ENCODE data around the gene LRRFIP1. TPM values are rescaled to one million over a fixed set of nuclear protein-coding genes. Genes with fewer than 3 reads are reported as not detected.

The LRRFIP1 gene
- total RNA-seq, 1 donor from 2014 or later, result 37.1 TPM

- peaks cover 7% of the 10 kb centered on the region for H3K9me3 Mint-ChIP-seq
- H3K4me1 Mint-ChIP-seq, result peaks cover 33% of the 10 kb centered on the region
- no peak for TF ChIP-seq CTCF (conservative IDR thresholded peaks at IDR 0.05)
- peaks cover 17% of the 10 kb centered on the region for H3K36me3 Mint-ChIP-seq (ENCODE audit: low read depth)
- peak overlapping the region; percentile 81 for H3K27ac Mint-ChIP-seq (ENCODE audit: unreplicated experiment)
- H3K27me3 Mint-ChIP-seq (ENCODE audit: low read depth), result peaks cover 10% of the 10 kb centered on the region
- H3K4me3 Mint-ChIP-seq, result peak overlapping the region; percentile 41
- no peak for DNase-seq (ENCODE audit: low read depth, low spot score)
Observed at GRCh38 chr2:237631007-237631785, 3.8 kb downstream of the LRRFIP1 start.

- Mint-ChIP-seq H3K4me1 (peaks cover 26% of the 10 kb centered on the region), H3K27me3 (ENCODE audit: low read depth) (peaks cover 4% of the 10 kb centered on the region), H3K27ac (ENCODE audit: unreplicated experiment) (peak overlapping the region; percentile 57), H3K4me3 (no peak overlapping the region), H3K9me3 (peaks cover 7% of the 10 kb centered on the region), H3K36me3 (ENCODE audit: low read depth) (peaks cover 23% of the 10 kb centered on the region)
- no peak for DNase-seq (ENCODE audit: low read depth, low spot score)
- no peak for TF ChIP-seq CTCF (conservative IDR thresholded peaks at IDR 0.05)
Observed at GRCh38 chr2:237631801-237632585, 4.6 kb downstream of the LRRFIP1 start.

- Mint-ChIP-seq H3K36me3 (ENCODE audit: low read depth) (peaks cover 25% of the 10 kb centered on the region), H3K27me3 (ENCODE audit: low read depth) (peaks cover 2% of the 10 kb centered on the region), H3K4me3 (no peak overlapping the region), H3K4me1 (peaks cover 24% of the 10 kb centered on the region), H3K9me3 (peaks cover 7% of the 10 kb centered on the region), H3K27ac (ENCODE audit: unreplicated experiment) (no peak overlapping the region)
- no peak for DNase-seq (ENCODE audit: low read depth, low spot score)
- TF ChIP-seq CTCF (conservative IDR thresholded peaks at IDR 0.05), result no peak
Observed at GRCh38 chr2:237633061-237633561, 5.7 kb downstream of the LRRFIP1 start.

- H3K27me3 Mint-ChIP-seq (ENCODE audit: low read depth), result no peaks in the 10 kb centered on the region
- H3K4me3 Mint-ChIP-seq, result no peak overlapping the region
- no peak overlapping the region for H3K27ac Mint-ChIP-seq (ENCODE audit: unreplicated experiment)
- DNase-seq (ENCODE audit: low read depth, low spot score), result no peak
- peaks cover 34% of the 10 kb centered on the region for H3K36me3 Mint-ChIP-seq (ENCODE audit: low read depth)
- no peak for TF ChIP-seq CTCF (conservative IDR thresholded peaks at IDR 0.05)
- H3K9me3 Mint-ChIP-seq, result peaks cover 7% of the 10 kb centered on the region
- peaks cover 4% of the 10 kb centered on the region for H3K4me1 Mint-ChIP-seq
Observed at GRCh38 chr2:237636578-237636977, 9.2 kb downstream of the LRRFIP1 start.

- no peak for DNase-seq (ENCODE audit: low read depth, low spot score)
- H3K4me1 Mint-ChIP-seq, result peaks cover 4% of the 10 kb centered on the region
- no peak overlapping the region for H3K4me3 Mint-ChIP-seq
- H3K9me3 Mint-ChIP-seq, result peaks cover 10% of the 10 kb centered on the region
- no peaks in the 10 kb centered on the region for H3K27me3 Mint-ChIP-seq (ENCODE audit: low read depth)
- TF ChIP-seq CTCF (conservative IDR thresholded peaks at IDR 0.05), result no peak
- H3K36me3 Mint-ChIP-seq (ENCODE audit: low read depth), result peaks cover 37% of the 10 kb centered on the region
- no peak overlapping the region for H3K27ac Mint-ChIP-seq (ENCODE audit: unreplicated experiment)
Observed at GRCh38 chr2:237637429-237638135, 10.2 kb downstream of the LRRFIP1 start.

All from neural crest cell (in vitro differentiated cells).